ENCODE data around the gene ADAMTS16.

DNA sequence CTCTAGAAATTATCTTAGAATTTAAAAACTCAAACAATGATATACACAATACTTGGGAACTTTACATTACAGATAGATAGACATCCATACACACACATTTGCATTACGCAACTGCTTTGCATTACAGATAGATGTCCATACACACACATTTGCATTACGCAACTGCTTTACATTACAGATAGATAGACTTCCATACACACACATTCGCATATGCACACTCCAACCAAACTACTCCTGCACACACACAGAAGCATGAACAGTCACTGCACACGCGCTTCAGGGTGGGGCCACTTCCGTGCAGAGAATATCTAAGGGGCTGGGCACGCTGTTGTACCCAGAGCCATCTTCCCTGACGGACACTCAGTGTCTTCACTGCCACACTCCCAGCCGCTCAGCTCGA lies 7.9 kb upstream of the ADAMTS16 start:
- TF ChIP-seq, protein P1, sequence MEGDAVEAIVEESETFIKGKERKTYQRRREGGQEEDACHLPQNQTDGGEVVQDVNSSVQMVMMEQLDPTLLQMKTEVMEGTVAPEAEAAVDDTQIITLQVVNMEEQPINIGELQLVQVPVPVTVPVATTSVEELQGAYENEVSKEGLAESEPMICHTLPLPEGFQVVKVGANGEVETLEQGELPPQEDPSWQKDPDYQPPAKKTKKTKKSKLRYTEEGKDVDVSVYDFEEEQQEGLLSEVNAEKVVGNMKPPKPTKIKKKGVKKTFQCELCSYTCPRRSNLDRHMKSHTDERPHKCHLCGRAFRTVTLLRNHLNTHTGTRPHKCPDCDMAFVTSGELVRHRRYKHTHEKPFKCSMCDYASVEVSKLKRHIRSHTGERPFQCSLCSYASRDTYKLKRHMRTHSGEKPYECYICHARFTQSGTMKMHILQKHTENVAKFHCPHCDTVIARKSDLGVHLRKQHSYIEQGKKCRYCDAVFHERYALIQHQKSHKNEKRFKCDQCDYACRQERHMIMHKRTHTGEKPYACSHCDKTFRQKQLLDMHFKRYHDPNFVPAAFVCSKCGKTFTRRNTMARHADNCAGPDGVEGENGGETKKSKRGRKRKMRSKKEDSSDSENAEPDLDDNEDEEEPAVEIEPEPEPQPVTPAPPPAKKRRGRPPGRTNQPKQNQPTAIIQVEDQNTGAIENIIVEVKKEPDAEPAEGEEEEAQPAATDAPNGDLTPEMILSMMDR (IDR thresholded peaks at IDR 0.05): no peak
- TF ChIP-seq RELA (CRISPR knock-in tag; IDR thresholded peaks at IDR 0.05; ENCODE audit: borderline replicate concordance) (no peak), ZNF671 (CRISPR knock-in tag; IDR thresholded peaks at IDR 0.05) (no peak), ZNF138 (CRISPR knock-in tag; conservative IDR thresholded peaks at IDR 0.05) (no peak), CREB1 (CRISPR knock-in tag; IDR thresholded peaks at IDR 0.05) (no peak), ESRRA (CRISPR knock-in tag; IDR thresholded peaks at IDR 0.05; ENCODE audit: borderline replicate concordance) (no peak)
- TF ChIP-seq, protein P2, sequence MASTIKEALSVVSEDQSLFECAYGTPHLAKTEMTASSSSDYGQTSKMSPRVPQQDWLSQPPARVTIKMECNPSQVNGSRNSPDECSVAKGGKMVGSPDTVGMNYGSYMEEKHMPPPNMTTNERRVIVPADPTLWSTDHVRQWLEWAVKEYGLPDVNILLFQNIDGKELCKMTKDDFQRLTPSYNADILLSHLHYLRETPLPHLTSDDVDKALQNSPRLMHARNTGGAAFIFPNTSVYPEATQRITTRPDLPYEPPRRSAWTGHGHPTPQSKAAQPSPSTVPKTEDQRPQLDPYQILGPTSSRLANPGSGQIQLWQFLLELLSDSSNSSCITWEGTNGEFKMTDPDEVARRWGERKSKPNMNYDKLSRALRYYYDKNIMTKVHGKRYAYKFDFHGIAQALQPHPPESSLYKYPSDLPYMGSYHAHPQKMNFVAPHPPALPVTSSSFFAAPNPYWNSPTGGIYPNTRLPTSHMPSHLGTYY (CRISPR knock-in tag; IDR thresholded peaks at IDR 0.05): no peak
- TF ChIP-seq, protein P3, sequence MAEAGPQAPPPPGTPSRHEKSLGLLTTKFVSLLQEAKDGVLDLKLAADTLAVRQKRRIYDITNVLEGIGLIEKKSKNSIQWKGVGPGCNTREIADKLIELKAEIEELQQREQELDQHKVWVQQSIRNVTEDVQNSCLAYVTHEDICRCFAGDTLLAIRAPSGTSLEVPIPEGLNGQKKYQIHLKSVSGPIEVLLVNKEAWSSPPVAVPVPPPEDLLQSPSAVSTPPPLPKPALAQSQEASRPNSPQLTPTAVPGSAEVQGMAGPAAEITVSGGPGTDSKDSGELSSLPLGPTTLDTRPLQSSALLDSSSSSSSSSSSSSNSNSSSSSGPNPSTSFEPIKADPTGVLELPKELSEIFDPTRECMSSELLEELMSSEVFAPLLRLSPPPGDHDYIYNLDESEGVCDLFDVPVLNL (CRISPR knock-in tag; IDR thresholded peaks at IDR 0.05; ENCODE audit: borderline replicate concordance, low read depth): no peak
- TF ChIP-seq, protein P4, sequence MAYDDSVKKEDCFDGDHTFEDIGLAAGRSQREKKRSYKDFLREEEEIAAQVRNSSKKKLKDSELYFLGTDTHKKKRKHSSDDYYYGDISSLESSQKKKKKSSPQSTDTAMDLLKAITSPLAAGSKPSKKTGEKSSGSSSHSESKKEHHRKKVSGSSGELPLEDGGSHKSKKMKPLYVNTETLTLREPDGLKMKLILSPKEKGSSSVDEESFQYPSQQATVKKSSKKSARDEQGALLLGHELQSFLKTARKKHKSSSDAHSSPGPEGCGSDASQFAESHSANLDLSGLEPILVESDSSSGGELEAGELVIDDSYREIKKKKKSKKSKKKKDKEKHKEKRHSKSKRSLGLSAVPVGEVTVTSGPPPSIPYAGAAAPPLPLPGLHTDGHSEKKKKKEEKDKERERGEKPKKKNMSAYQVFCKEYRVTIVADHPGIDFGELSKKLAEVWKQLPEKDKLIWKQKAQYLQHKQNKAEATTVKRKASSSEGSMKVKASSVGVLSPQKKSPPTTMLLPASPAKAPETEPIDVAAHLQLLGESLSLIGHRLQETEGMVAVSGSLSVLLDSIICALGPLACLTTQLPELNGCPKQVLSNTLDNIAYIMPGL (CRISPR knock-in tag; IDR thresholded peaks at IDR 0.05): no peak
- TF ChIP-seq, protein P5, sequence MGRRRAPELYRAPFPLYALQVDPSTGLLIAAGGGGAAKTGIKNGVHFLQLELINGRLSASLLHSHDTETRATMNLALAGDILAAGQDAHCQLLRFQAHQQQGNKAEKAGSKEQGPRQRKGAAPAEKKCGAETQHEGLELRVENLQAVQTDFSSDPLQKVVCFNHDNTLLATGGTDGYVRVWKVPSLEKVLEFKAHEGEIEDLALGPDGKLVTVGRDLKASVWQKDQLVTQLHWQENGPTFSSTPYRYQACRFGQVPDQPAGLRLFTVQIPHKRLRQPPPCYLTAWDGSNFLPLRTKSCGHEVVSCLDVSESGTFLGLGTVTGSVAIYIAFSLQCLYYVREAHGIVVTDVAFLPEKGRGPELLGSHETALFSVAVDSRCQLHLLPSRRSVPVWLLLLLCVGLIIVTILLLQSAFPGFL (CRISPR knock-in tag; IDR thresholded peaks at IDR 0.05; ENCODE audit: borderline replicate concordance): no peak

Data from WTC11 (cell line).